Activated B cell treated with CpG ODN at 0.5 μM for 24 hours (primary cell): Measurements from ENCODE around the gene ING5. TPM values are rescaled to one million over a fixed set of nuclear protein-coding genes. Genes with fewer than 3 reads are reported as not detected.
A peak's percentile ranks its signal among the peaks of the same experiment; 100 is the strongest.

Source experiments
- ATAC-seq: fragments of 200-7000 bp; cut with Tn5 transposase; one replicate; pipeline ENCODE4 v1.10.0; 2021; ENCODE audit warnings: low read depth, mild to moderate bottlenecking, moderate library complexity
- CTCF ChIA-PET: fragments of 350-600 bp; sonication (Branson Sonifier 250); formaldehyde crosslinking; loops from one replicate; lab custom pipeline; 2021; ENCODE audit warnings: antibody characterized with exemption; lab: Charles Lee
- POLR2A ChIA-PET: fragments of 350-600 bp; sonication (Branson Sonifier 250); formaldehyde crosslinking; loops from one replicate; lab custom pipeline; 2021; ENCODE audit warnings: antibody characterized with exemption; lab: Charles Lee
- DNase-seq: peaks from one replicate; pipeline ENCODE4 v3.0.0; 2022
- H3K27ac Mint-ChIP-seq: one replicate; pipeline ENCODE4 v1.8.0; 2020; ENCODE audit warnings: mixed read lengths
- H3K27me3 Mint-ChIP-seq: one replicate; pipeline ENCODE4 v1.8.0; 2021; ENCODE audit warnings: mixed read lengths
- H3K36me3 Mint-ChIP-seq: one replicate; pipeline ENCODE4 v1.8.0; 2021; ENCODE audit warnings: low read depth, mixed read lengths
- H3K4me1 Mint-ChIP-seq: one replicate; pipeline ENCODE4 v1.8.0; 2021; ENCODE audit warnings: mixed read lengths
- H3K4me3 Mint-ChIP-seq: one replicate; pipeline ENCODE4 v1.8.0; 2020; ENCODE audit warnings: mild to moderate bottlenecking, mixed read lengths
- H3K9me3 Mint-ChIP-seq: one replicate; pipeline ENCODE4 v1.8.0; 2020; ENCODE audit warnings: mixed read lengths
- intact Hi-C: fragments of 100-400 bp; cut with micrococcal nuclease; formaldehyde crosslinking; loops from one replicate; pipeline ENCODE4 v1.15.1; 2024
- total RNA-seq: library from RNA; stranded (reverse); gene quantifications from 2 replicates; pipeline ENCODE4 v1.2.3, GENCODE V29; 2022
- TF ChIP-seq, protein P1 (sequence below): fragments of 200-600 bp; IDR thresholded peaks from one replicate; pipeline ENCODE4 v1.8.0; 2022; ENCODE audit warnings: antibody characterized with exemption, mild to moderate bottlenecking

Gene ING5
- total RNA-seq, 1 donor from 2014 or later = 61.1 TPM

DNA sequence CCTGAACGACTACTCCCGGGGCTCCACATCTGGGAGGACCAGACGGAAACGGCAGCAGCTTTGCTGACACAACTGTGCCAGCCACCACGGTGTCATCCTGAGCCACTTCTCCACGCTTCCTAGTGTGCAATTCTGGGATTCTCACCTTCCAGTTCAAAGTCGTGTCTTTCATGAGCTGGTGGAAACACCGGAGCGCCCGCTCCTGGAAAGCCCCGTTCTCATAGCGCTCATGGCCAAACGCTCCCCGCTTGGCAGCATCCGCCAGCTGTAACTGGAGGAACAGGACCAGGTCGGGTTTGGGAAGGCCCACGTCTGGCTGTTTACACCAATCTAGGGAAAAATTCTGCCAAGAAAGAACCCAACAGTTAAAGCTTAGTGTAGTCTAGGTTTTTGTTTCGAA, 23.5 kb upstream of the ING5 start:
- DNase-seq = no peak
- Mint-ChIP-seq H3K9me3 (no peaks in the 10 kb centered on the region), H3K36me3 (peaks cover 61% of the 10 kb centered on the region), H3K4me1 (no peaks in the 10 kb centered on the region), H3K27ac (no peak overlapping the region), H3K27me3 (no peaks in the 10 kb centered on the region), H3K4me3 (no peak overlapping the region)
- intact Hi-C loops = no loop called here
- no peak for ATAC-seq
- CTCF ChIA-PET = no interaction called here
- TF ChIP-seq, protein P1, sequence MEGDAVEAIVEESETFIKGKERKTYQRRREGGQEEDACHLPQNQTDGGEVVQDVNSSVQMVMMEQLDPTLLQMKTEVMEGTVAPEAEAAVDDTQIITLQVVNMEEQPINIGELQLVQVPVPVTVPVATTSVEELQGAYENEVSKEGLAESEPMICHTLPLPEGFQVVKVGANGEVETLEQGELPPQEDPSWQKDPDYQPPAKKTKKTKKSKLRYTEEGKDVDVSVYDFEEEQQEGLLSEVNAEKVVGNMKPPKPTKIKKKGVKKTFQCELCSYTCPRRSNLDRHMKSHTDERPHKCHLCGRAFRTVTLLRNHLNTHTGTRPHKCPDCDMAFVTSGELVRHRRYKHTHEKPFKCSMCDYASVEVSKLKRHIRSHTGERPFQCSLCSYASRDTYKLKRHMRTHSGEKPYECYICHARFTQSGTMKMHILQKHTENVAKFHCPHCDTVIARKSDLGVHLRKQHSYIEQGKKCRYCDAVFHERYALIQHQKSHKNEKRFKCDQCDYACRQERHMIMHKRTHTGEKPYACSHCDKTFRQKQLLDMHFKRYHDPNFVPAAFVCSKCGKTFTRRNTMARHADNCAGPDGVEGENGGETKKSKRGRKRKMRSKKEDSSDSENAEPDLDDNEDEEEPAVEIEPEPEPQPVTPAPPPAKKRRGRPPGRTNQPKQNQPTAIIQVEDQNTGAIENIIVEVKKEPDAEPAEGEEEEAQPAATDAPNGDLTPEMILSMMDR = no peak
- POLR2A ChIA-PET = no interaction called here

DNA sequence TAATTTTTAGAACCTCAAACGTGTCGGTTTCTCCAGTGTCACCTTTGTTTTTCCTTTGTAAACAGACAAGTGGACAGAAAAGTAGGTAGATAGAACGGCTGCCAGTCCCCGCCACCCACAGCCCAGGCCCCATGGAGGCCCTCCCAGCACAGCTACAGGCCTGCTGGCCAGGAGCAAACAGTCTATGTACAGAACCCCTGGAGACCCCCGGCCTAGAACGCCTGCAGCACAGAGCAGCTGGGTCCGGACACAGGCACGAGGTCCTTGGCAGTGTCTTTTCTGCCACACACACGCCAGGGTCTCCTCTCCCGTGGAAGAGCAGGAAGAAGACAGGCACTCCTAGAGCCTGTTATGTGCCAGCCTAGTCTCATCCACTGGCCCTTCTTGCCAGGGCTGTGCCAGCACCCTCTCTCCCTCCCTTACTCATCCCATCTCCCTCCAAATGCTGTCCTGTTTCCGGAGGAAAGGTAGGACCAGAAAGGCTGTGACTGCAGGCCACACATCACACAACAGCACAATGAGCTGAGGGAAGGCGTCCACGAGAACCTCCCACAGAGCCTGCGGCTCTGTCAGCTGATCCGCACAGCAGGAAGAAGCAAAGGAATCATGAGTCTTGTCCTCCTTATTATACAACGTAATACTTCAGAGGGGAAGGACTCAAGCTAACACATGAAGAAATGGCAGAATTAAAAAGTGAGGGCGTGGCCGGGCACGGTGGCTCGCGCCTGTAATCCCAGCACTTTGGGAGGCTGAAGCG, 22.9 kb upstream of the ING5 start:
- no peak overlapping the region for H3K4me3 Mint-ChIP-seq
- H3K4me1 Mint-ChIP-seq = no peaks in the 10 kb centered on the region
- H3K36me3 Mint-ChIP-seq = peaks cover 57% of the 10 kb centered on the region
- no peak overlapping the region for H3K27ac Mint-ChIP-seq
- no peaks in the 10 kb centered on the region for H3K27me3 Mint-ChIP-seq
- DNase-seq (no peak), ATAC-seq (no peak)
- intact Hi-C loops = no loop called here
- POLR2A ChIA-PET = no interaction called here
- CTCF ChIA-PET = no interaction called here
- TF ChIP-seq, protein P1 = no peak
- H3K9me3 Mint-ChIP-seq = no peaks in the 10 kb centered on the region

DNA sequence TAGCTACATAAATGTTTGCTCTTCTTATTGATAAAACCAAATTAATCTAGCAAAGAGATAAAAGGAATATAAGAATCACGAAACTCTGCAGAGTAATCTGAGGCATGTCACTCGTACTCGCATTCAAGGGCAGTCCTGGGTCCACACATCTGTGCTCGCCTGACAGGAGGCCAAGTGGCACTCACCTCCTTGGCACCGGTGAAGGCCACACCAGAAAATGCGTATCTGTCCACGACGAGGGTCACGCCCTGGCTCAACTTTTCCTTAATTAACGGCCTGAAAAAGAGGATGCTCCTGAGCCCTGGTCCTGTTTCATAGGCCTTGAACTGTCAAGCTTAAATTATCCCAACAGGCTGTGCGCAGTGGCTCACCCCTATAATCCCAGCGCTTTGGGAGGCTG, 21.8 kb upstream of the ING5 start:
- Mint-ChIP-seq H3K36me3 (peaks cover 59% of the 10 kb centered on the region), H3K9me3 (no peaks in the 10 kb centered on the region), H3K4me1 (peaks cover 2% of the 10 kb centered on the region), H3K27me3 (no peaks in the 10 kb centered on the region), H3K4me3 (no peak overlapping the region), H3K27ac (no peak overlapping the region)
- POLR2A ChIA-PET = no interaction called here
- DNase-seq = no peak
- TF ChIP-seq, protein P1 = no peak
- intact Hi-C loops = no loop called here
- CTCF ChIA-PET = no interaction called here
- no peak for ATAC-seq

DNA sequence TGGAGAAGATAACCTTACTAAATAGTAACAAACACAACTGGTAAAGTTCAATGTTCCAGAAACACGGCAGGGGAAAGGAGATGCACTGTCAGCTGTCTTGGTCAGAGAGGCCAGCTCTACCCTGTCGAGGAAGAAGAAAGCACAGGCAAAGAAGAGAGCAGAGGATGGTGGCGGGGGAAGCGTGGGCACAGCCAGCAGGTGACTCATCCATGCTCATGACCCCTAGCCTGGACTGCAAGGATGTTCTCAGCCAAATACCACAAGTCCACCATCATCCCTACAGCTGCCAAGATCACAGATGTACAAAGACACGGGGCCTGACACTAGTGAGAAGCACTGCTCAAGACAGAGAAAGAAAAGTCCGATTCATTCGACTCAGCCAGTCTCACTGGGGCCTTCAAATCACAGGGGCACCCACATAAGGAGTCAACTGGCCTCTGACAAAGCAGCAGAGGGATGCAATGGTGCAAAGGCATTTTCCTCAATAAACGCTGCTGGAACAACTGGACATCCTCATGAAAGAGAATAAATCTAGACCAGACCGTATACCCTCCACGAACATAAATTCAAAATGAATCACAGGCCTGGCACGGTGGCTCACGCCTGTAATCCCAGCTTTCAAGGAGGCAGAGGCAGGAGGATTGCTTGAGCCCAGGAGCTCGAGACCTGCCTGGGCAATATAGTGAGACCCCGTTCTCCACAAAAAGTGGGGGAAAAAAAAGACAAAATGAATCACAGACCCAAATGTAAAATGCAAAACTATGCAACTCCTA, 20.8 kb upstream of the ING5 start:
- ChIA-PET POLR2A (no interaction called here), CTCF (no interaction called here)
- TF ChIP-seq, protein P1 = no peak
- intact Hi-C loops = no loop called here
- no peak overlapping the region for H3K27ac Mint-ChIP-seq
- no peak overlapping the region for H3K4me3 Mint-ChIP-seq
- H3K4me1 Mint-ChIP-seq = peaks cover 8% of the 10 kb centered on the region
- no peaks in the 10 kb centered on the region for H3K27me3 Mint-ChIP-seq
- DNase-seq (no peak), ATAC-seq (no peak)
- no peaks in the 10 kb centered on the region for H3K9me3 Mint-ChIP-seq
- peaks cover 55% of the 10 kb centered on the region for H3K36me3 Mint-ChIP-seq

DNA sequence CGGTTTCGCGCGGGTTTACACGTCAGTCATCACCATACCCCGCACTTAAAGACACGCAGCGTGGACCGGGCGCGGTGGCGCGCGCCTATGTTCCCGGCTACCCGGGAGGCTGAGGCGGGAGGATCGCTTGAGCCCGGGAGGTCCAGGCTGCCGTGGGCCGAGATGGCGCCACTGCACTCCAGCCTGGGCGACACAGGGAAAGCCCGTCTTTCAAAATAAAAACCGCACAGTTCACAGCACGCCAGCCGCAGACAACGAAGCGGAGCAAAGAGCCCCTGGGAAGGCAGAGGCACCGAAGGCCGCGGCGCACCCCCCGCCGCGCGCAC, 15.6 kb upstream of the ING5 start:
- Mint-ChIP-seq H3K9me3 (no peaks in the 10 kb centered on the region), H3K4me1 (peaks cover 28% of the 10 kb centered on the region), H3K36me3 (peaks cover 32% of the 10 kb centered on the region), H3K4me3 (peak overlapping the region; percentile 80), H3K27me3 (no peaks in the 10 kb centered on the region), H3K27ac (peak overlapping the region; percentile 24)
- DNase-seq (no peak), ATAC-seq (no peak)
- CTCF ChIA-PET = interaction anchor here (1.0 to 1.2 kb wide), 2 partner anchors 16 to 192 kb away, joined by 3 to 12 read pairs; partner anchors contain the start of gene ING5
- intact Hi-C loops = loop anchor here (1.0 to 5.0 kb wide), 6 partner anchors 16 to 329 kb away; partner anchors contain the start of genes ATG4B, D2HGDH, FARP2 and ING5
- POLR2A ChIA-PET = interaction anchor here (0.5 to 3.5 kb wide), 14 partner anchors 14 to 370 kb away, joined by 3 to 117 read pairs (median 4); partner anchors contain the start of genes ATG4B, D2HGDH, HDLBP and ING5
- TF ChIP-seq, protein P1 = no peak
